ENCODE data around the gene CENPF.
"Not testable (repeated sequence)": the region's sequence is repeated elsewhere in the genome, so short reads cannot be mapped to it uniquely, and the experiment has no call there.

DNA sequence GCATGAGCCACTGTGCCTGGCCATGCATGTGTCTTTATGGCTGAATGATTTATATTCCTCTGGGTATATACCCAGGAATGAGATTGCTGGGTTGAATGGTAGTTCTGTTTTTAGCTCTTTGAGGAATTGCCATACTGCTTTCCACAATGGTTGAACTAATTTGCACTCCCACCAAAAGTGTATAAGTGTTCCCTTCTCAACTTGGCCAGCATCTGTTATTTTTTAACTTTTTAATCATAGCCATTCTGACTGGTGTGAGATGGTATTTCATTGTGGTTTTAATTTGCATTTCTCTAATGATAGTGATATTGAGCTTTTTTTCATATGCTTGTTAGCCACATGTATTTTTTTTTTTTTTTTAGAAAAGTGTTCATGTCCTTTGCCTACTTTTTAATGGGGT, 7.1 kb downstream of the CENPF start:
- TF ChIP-seq, protein P1, sequence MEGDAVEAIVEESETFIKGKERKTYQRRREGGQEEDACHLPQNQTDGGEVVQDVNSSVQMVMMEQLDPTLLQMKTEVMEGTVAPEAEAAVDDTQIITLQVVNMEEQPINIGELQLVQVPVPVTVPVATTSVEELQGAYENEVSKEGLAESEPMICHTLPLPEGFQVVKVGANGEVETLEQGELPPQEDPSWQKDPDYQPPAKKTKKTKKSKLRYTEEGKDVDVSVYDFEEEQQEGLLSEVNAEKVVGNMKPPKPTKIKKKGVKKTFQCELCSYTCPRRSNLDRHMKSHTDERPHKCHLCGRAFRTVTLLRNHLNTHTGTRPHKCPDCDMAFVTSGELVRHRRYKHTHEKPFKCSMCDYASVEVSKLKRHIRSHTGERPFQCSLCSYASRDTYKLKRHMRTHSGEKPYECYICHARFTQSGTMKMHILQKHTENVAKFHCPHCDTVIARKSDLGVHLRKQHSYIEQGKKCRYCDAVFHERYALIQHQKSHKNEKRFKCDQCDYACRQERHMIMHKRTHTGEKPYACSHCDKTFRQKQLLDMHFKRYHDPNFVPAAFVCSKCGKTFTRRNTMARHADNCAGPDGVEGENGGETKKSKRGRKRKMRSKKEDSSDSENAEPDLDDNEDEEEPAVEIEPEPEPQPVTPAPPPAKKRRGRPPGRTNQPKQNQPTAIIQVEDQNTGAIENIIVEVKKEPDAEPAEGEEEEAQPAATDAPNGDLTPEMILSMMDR (IDR thresholded peaks at IDR 0.05; ENCODE audit: low read length): not testable (repeated sequence)
- not testable (repeated sequence) for TF ChIP-seq EZH2 (IDR thresholded peaks at IDR 0.05; ENCODE audit: borderline replicate concordance, low read length)

All from OCI-LY1 (cell line).